Loucy (cell line): ENCODE results near the gene RPTOR.

Experiments
- H2AFZ ChIP-seq: fragments of 200-600 bp; sonication (generic); 2 replicates; pipeline ENCODE4 v1.6.0; 2016; ENCODE audit warnings: antibody characterized with exemption, mild to moderate bottlenecking, low read length, moderate library complexity
- H3F3A ChIP-seq: fragments of 200-600 bp; 2 replicates; pipeline ENCODE4 v1.6.0; 2016; ENCODE audit warnings: antibody characterized with exemption, low read depth, mild to moderate bottlenecking
- H3K27me3 ChIP-seq: fragments of 200-600 bp; sonication (generic); 2 replicates; pipeline ENCODE4 v1.6.1; 2014; ENCODE audit warnings: low read length, mild to moderate bottlenecking; ENCODE audit not compliant: insufficient read depth, poor library complexity, severe bottlenecking
- H3K36me3 ChIP-seq: fragments of 200-600 bp; sonication (generic); 2 replicates; pipeline ENCODE4 v1.6.1; 2016; ENCODE audit warnings: low read length; ENCODE audit not compliant: insufficient read depth
- H3K4me1 ChIP-seq: fragments of 200-600 bp; sonication (generic); 2 replicates; pipeline ENCODE4 v1.5.1; 2014; ENCODE audit warnings: low read length, mild to moderate bottlenecking; ENCODE audit not compliant: insufficient read depth, poor library complexity, severe bottlenecking
- H3K4me2 ChIP-seq: fragments of 200-600 bp; sonication (generic); 2 replicates; pipeline ENCODE4 v1.6.0; 2014; ENCODE audit warnings: antibody characterized with exemption, low read length, low read depth, mild to moderate bottlenecking; ENCODE audit not compliant: poor library complexity, severe bottlenecking
- H3K4me3 ChIP-seq: fragments of 200-600 bp; sonication (generic); 2 replicates; pipeline ENCODE4 v1.5.1; 2014; ENCODE audit warnings: low read length, mild to moderate bottlenecking, mixed read lengths; ENCODE audit not compliant: poor library complexity, severe bottlenecking
- H3K79me2 ChIP-seq: fragments of 200-600 bp; sonication (generic); 2 replicates; pipeline ENCODE4 v1.6.1; 2014; ENCODE audit warnings: low read length; ENCODE audit not compliant: insufficient read depth
- H3K9ac ChIP-seq: fragments of 200-600 bp; sonication (generic); 2 replicates; pipeline ENCODE4 v1.6.0; 2014; ENCODE audit warnings: mild to moderate bottlenecking, low read depth, low read length, moderate library complexity; ENCODE audit not compliant: poor library complexity, severe bottlenecking
- H3K9me2 ChIP-seq: fragments of 200-600 bp; sonication (generic); replicated peaks from 2 replicates; pipeline ENCODE4 v1.6.1; 2016; ENCODE audit warnings: low read depth, low read length, mixed read lengths
- H3K9me3 ChIP-seq: fragments of 200-600 bp; sonication (generic); 2 replicates; pipeline ENCODE4 v1.6.1; 2014; ENCODE audit warnings: mild to moderate bottlenecking, antibody characterized with exemption, low read length, low read depth; ENCODE audit not compliant: insufficient read depth
- H4K20me1 ChIP-seq: fragments of 200-600 bp; sonication (generic); 2 replicates; pipeline ENCODE4 v1.6.0; 2014; ENCODE audit warnings: antibody characterized with exemption, low read length, mild to moderate bottlenecking; ENCODE audit not compliant: insufficient read depth, poor library complexity, severe bottlenecking
- EZH2phosphoT487 ChIP-seq: fragments of 200-600 bp; IDR thresholded peaks from 2 replicates; pipeline ENCODE4 v1.6.1; 2018; ENCODE audit warnings: antibody characterized with exemption, mild to moderate bottlenecking, moderate library complexity, borderline replicate concordance
- TF ChIP-seq, protein P1 (sequence below): fragments of 200-600 bp; sonication (generic); conservative IDR thresholded peaks from 2 replicates; pipeline ENCODE4 v1.5.1; 2014; ENCODE audit warnings: mild to moderate bottlenecking, antibody characterized with exemption, low read length

The RPTOR gene

DNA sequence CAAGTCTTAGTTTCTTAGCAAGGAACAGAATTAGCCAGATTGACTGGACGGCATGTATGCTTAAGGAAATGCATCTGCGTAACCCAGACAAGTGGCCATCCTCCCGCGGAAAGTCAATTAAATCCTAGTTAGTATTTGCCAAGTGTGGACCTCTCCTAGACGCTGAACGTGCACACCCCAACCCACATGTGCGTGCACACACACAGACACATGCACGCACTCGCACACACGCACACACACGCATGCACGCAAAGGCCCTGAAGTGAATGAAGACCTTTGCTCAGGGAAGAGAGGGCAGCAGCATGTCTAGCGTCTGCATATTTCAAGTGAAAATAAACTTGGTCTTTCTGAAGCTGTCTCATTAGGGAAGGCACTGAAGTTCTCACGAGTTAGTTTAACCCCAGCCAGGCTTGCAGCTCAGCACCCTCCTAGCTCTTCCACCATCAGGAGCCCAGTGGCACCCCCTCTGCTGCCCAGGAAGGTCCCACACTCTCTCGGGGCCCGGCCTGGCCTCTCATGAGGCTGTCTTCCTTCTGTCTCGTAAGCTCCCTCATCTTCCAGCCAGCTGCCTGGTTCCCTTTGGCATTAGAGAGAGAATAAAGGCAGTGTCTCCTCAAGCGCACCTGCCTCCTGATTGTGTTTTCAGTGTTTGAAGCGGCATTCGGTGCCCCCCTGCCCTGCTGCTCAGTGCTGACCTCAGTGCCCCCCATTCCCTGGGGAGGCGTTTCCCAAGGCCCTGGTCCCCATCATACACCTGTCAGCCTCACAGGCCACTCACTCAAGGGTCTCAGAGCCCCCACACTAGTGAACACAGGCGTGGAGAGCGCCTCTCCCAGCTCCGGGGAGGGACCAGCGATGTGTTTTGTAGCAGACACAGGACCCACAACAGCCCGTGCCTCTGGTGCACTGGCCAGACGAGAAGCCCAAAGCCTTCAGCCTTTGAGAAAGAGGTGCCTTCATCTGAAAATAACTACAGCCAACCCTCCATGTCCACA is 394.8 kb downstream of the RPTOR start:
- H3K27me3 ChIP-seq, result no peaks in the 10 kb centered on the region
- TF ChIP-seq EZH2phosphoT487, result no peak
- TF ChIP-seq, protein P1, sequence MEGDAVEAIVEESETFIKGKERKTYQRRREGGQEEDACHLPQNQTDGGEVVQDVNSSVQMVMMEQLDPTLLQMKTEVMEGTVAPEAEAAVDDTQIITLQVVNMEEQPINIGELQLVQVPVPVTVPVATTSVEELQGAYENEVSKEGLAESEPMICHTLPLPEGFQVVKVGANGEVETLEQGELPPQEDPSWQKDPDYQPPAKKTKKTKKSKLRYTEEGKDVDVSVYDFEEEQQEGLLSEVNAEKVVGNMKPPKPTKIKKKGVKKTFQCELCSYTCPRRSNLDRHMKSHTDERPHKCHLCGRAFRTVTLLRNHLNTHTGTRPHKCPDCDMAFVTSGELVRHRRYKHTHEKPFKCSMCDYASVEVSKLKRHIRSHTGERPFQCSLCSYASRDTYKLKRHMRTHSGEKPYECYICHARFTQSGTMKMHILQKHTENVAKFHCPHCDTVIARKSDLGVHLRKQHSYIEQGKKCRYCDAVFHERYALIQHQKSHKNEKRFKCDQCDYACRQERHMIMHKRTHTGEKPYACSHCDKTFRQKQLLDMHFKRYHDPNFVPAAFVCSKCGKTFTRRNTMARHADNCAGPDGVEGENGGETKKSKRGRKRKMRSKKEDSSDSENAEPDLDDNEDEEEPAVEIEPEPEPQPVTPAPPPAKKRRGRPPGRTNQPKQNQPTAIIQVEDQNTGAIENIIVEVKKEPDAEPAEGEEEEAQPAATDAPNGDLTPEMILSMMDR, result no peak
- H3K4me1 ChIP-seq, result peaks cover 16% of the 10 kb centered on the region
- H3K36me3 ChIP-seq, result no peaks in the 10 kb centered on the region; the same call in 1 of the 2 replicates
- H3K4me3 ChIP-seq, result peak overlapping the region; percentile 29
- H2AFZ ChIP-seq, result no peak overlapping the region
- no peaks in the 10 kb centered on the region for H4K20me1 ChIP-seq
- H3K4me2 ChIP-seq, result peak overlapping the region; percentile 59
- H3K9me2 ChIP-seq, result no peaks in the 10 kb centered on the region
- no peak overlapping the region for H3K9ac ChIP-seq
- H3F3A ChIP-seq, result 0 out of 2 replicates have a peak, but pooled peaks cover 4% of the 10 kb centered on the region
- H3K79me2 ChIP-seq, result no peaks in the 10 kb centered on the region
- no peaks in the 10 kb centered on the region for H3K9me3 ChIP-seq

DNA sequence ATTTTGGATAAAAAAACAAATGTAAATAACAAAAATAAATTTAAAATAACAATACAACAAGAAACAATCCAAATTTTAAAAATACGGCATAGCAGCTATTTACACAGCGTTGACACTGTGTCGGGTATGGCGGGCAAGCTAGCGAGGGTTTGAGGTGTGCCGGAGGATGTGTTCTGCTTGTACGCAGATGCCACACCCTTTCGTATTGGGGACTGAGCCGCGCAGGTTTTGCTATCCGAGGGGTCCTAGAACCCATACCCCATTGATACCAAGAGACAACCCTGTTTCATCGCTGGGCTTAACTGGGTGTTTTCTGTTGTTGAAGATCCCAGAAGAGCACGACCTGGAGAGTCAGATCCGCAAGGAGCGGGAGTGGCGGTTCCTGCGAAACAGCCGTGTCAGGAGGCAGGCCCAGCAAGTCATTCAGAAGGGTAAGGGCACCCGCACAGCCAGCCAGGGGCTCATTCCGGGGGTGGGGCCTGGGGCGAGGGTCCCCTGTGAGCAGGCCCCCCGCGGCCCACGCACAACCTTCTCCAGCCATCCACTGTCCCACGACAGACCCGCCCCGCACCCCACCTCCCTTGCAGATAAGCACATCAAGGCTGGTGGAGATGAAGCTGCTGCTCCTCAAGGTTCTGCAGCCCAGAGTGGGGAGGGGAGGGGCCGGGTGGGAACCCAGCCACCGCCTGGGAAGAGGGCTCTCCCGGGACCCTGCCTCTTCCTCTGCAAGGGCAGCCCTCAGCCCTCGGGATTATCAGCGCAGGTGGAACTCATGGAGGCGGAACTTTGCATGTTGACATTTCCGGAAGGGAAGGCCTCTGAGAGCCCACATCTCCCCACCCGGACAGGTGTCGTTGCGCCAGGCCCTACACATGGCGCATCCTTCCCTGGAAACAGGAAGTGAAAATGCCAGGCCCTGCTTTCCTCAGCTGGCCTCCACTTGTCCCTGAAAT is 395.8 kb downstream of the RPTOR start:
- Histone ChIP-seq H3K9ac (no peak overlapping the region), H3K27me3 (no peaks in the 10 kb centered on the region), H3K9me2 (no peaks in the 10 kb centered on the region), H4K20me1 (no peaks in the 10 kb centered on the region), H2AFZ (no peak overlapping the region), H3K4me3 (no peak overlapping the region), H3F3A (0 out of 2 replicates have a peak, but pooled peaks cover 4% of the 10 kb centered on the region), H3K79me2 (no peaks in the 10 kb centered on the region), H3K9me3 (no peaks in the 10 kb centered on the region), H3K36me3 (no peaks in the 10 kb centered on the region; the same call in 1 of the 2 replicates), H3K4me1 (peaks cover 16% of the 10 kb centered on the region), H3K4me2 (no peak overlapping the region)
- TF ChIP-seq, protein P1, result no peak
- TF ChIP-seq EZH2phosphoT487, result no peak

DNA sequence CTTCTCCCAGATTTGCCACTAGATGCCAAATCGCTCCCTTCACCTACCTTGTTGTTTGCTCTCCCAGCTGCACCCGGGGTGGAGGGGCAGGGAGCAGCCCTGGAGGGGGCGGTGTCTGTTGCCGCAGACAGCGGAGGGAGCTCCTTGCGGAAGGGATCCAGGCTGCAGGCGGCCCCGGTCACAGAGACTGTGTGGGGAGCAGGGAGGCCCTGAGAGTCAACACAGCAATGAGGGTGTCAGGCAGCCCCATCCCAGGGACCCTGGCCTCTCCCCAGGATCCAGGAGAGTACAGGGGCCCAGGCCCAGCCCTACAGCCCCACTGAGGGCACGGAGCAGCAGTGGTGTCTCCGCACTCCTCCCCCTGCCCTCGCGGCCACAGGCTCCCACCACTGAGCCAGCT is 396.5 kb downstream of the RPTOR start:
- peaks cover 16% of the 10 kb centered on the region for H3K4me1 ChIP-seq
- TF ChIP-seq EZH2phosphoT487, result no peak
- TF ChIP-seq, protein P1, result no peak
- H3K9me2 ChIP-seq, result no peaks in the 10 kb centered on the region
- peaks cover 4% of the 10 kb centered on the region; the same call in 1 of the 2 replicates for H3K36me3 ChIP-seq
- no peaks in the 10 kb centered on the region for H3K79me2 ChIP-seq
- H2AFZ ChIP-seq, result no peak overlapping the region
- H3K4me2 ChIP-seq, result no peak overlapping the region
- H3K4me3 ChIP-seq, result no peak overlapping the region
- H3K27me3 ChIP-seq, result no peaks in the 10 kb centered on the region
- H3K9ac ChIP-seq, result no peak overlapping the region
- no peaks in the 10 kb centered on the region for H3F3A ChIP-seq
- no peaks in the 10 kb centered on the region for H4K20me1 ChIP-seq
- no peaks in the 10 kb centered on the region for H3K9me3 ChIP-seq
